Fibroblast of lung (primary cell): ENCODE measurements around the gene NRG2.

Experiments used
- EZH2 ChIP-seq: IDR thresholded peaks from 2 replicates; pipeline ENCODE4 v1.5.1; 2012; ENCODE audit warnings: low read length, control low read depth, mild to moderate bottlenecking; ENCODE audit errors: missing control alignments
- TF ChIP-seq, protein P1 (sequence below), 2 donors: IDR thresholded peaks in 1 of 2; conservative IDR thresholded peaks in 1 of 2; 1 replicate in 1 of 2; 2 replicates in 1 of 2; pipeline ENCODE4 v1.5.1; 2011 to 2012; ENCODE audit warnings: low read length in 2 of 2, control low read depth in 1 of 2, inconsistent platforms in 1 of 2, low read depth in 1 of 2, mild to moderate bottlenecking in 1 of 2

DNA sequence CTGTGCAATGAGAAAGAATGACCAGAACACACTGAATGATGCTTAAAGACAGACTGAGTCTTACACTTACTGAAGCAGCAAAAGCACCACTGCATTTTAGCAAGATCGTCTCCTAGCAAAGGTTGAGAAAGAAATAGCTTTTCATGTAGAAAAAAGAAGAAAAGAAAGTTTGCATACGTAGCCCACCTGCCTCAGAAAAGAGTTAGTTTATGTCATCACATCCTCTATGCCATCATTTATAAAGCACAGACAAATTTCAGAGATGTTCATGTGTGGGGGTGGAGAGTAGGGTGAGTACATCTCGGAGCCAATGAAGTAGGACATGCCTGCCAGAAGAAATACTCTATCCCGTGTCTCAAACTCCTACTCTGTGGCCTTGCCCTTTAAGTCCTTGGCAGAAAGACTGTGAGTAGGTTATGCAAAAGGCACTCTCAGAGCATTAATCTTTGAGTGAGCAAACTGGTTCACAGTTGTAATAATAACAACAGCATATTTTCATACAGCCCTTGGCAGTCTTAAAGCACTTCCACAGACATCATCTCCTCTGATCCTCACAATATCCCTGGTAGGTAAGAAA is 22.4 kb downstream of the NRG2 start:
- TF ChIP-seq, protein P1, sequence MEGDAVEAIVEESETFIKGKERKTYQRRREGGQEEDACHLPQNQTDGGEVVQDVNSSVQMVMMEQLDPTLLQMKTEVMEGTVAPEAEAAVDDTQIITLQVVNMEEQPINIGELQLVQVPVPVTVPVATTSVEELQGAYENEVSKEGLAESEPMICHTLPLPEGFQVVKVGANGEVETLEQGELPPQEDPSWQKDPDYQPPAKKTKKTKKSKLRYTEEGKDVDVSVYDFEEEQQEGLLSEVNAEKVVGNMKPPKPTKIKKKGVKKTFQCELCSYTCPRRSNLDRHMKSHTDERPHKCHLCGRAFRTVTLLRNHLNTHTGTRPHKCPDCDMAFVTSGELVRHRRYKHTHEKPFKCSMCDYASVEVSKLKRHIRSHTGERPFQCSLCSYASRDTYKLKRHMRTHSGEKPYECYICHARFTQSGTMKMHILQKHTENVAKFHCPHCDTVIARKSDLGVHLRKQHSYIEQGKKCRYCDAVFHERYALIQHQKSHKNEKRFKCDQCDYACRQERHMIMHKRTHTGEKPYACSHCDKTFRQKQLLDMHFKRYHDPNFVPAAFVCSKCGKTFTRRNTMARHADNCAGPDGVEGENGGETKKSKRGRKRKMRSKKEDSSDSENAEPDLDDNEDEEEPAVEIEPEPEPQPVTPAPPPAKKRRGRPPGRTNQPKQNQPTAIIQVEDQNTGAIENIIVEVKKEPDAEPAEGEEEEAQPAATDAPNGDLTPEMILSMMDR (conservative IDR thresholded peaks at IDR 0.05 in 1 of 2, IDR thresholded peaks at IDR 0.05 in 1 of 2; ENCODE audit: low read depth in 1 of 2, low read length in 2 of 2) = no peak
- TF ChIP-seq EZH2 = no peak
